HG03039 (cell line): ENCODE measurements around the gene KREMEN1.

ENCODE experiments used
- ATAC-seq: cut with Tn5 transposase; IDR thresholded peaks from one replicate; pipeline ENCODE4 v1.9.1; 2021; ENCODE audit warnings: mild to moderate bottlenecking, moderate library complexity; ENCODE audit not compliant: unreplicated experiment

The KREMEN1 gene

DNA sequence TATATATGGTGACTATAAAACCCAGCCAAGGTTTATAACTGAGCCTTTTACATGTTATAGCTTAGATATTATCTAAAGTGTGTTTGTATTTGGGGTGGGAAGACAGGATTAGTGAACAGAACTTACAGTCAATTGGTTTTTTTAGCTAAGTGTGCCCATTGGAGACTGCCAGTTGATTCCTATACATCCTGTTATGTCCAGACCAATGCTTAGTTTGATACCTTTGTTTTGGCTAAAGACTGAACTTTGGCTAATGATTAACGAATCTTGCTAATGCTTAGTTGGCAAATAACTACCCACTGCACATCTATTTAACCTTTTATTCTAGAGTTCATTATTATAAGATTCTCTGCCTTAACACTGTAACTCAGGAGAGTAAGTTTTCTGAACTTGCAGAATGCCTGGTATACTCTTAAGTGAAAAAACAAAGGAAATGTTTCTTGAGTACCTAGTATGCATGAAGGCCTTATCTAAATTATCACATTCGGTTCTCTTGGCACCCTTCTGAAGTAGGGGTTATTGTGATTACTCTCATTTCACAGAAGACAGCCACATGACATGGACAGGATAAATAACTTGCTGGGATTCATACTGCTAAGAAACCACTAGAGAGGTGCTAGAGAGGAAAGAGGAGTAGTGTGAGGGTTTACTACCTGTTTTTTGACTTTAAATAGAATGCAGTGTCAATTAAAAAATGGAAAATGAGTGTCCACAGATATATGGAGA, 54.0 kb downstream of the KREMEN1 start:
- ATAC-seq: no peak

- no peak for ATAC-seq
Measured at GRCh38 chr22:29128891-29129807, 56.3 kb downstream of the KREMEN1 start.

DNA sequence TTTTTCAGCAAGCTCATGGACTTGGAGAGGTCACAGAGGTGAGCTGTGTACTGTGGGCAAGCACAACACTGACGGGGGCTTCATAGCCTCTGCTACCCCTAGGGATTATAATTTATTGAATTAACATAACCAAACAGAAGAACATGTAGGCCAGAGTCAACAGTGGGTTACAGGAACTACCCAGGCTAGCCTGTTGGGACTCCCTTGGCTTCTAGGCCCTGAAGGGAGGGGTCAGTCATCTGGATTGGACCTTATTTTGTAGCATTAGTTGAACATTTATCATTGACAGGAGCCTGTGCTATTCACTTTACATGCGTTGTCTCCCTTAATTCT, 56.9 kb downstream of the KREMEN1 start:
- no peak for ATAC-seq

GRCh38 chr22:29130476-29130875, 57.6 kb downstream of the KREMEN1 start:
- ATAC-seq: no peak

- no peak for ATAC-seq
Measured at GRCh38 chr22:29133603-29134133, 60.8 kb downstream of the KREMEN1 start.

GRCh38 chr22:29134448-29134847, 61.6 kb downstream of the KREMEN1 start:
- ATAC-seq: no peak

DNA sequence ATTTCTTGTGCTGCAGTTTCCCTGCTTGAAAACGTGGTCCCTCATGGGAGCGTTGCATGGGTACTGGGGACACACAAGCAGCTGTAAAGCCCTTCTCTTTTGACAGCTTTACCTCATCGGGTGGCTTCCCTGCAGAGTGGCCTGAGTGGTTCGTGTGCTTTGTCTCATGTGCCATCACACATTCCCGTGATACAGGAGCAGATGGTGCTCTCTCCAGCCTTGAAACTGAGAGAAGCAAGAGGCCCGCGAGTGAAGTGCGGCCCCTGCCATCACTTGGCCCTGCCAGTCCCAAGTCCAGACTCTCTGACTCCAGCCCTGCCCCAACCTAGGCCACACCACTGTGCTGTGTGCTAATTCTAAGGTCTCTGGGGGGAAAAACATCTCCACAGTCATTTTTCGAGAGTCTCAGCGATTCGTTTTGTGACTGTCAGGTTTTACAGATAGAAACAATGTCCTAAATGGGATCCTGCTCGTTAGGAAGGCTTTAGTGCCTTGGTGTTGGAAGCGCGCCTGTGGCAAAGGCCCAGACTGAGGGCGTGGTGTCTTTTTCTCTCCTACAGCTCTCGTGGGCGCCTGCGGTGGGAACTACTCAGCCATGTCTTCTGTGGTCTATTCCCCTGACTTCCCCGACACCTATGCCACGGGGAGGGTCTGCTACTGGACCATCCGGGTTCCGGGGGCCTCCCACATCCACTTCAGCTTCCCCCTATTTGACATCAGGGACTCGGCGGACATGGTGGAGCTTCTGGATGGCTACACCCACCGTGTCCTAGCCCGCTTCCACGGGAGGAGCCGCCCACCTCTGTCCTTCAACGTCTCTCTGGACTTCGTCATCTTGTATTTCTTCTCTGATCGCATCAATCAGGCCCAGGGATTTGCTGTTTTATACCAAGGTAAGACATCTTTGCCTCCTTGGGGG, 64.2 kb downstream of the KREMEN1 start:
- no peak for ATAC-seq

DNA sequence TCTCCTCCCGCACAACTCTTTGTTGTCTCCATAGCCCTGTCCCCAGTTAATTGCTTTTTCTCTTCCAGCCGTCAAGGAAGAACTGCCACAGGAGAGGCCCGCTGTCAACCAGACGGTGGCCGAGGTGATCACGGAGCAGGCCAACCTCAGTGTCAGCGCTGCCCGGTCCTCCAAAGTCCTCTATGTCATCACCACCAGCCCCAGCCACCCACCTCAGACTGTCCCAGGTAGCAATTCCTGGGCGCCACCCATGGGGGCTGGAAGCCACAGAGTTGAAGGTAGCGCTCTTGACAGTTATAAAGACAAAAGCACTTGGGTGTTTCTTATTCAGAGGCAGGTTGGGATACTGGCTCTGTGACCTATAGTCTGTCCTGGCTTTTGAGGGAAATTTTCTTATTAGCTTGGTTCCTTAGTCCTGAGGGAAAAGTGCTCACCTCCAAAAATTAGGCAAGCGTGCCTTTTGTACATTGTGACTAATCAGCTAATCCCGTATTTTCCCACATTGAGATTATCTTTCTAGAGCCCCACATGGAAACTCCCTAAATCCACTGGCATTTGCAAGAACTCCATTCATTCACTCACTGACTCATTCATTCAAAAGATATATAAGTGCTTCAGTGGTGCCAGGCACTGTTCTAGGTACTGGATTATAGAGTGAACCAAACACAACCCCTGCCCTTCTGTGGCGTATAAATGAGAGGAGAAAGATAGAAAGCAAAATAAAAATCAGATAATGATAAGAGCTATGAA, 65.9 kb downstream of the KREMEN1 start:
- ATAC-seq: no peak

DNA sequence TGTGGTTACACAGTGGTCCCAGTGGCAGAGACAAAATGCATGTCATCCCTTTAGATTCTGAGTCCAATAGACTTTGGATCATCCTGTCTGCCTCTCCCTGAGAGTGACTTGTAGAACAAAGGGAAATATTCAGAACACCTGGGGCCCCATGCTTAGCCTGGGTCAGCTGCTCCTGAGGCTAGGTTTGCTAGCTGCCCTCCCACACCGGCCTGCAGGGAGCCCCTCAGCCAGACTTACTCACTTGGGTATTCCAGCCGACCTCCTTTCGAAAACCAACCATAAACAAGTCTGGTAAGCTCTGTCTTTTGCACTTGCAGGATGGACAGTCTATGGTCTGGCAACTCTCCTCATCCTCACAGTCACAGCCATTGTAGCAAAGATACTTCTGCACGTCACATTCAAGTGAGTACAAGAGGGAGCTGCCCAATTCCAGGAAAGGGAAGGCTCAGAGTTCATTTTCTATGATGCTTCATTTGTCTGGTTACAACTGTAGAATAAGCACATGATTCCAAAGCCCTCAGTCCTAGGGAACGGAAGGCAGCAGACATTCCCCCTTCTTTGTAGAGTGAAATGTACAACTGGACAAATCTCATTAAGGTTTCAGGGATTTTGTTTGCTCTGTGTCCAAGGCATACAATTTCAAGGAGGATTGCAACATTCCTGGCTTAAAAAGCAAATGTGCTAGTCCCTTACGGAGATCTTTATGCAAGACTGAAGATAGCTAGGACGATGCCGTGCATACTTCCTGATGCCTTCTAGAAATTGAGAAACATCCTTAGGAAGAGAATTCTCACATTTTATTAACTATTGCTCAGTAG, 67.3 kb downstream of the KREMEN1 start:
- ATAC-seq: no peak

GRCh38 chr22:29141078-29141688, 68.3 kb downstream of the KREMEN1 start:
- ATAC-seq: no peak

DNA sequence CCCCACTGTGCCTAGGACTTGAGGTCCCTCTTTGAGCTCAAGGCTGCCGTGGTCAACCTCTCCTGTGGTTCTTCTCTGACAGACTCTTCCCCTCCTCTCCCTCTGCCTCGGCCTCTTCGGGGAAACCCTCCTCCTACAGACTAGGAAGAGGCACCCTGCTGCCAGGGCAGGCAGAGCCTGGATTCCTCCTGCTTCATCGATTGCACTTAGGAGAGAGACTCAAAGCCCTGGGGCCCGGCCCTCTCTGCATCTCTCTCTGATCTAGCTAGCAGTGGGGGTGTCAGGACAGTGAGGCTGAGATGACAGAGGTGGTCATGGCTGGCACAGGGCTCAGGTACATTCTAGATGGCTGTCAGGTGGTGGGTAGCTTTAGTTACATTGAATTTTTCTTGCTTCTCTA, 69.3 kb downstream of the KREMEN1 start:
- ATAC-seq: no peak

- no peak for ATAC-seq
Measured at GRCh38 chr22:29143941-29144785, 71.3 kb downstream of the KREMEN1 start.

GRCh38 chr22:29144786-29145160, 71.9 kb downstream of the KREMEN1 start:
- ATAC-seq: no peak

DNA sequence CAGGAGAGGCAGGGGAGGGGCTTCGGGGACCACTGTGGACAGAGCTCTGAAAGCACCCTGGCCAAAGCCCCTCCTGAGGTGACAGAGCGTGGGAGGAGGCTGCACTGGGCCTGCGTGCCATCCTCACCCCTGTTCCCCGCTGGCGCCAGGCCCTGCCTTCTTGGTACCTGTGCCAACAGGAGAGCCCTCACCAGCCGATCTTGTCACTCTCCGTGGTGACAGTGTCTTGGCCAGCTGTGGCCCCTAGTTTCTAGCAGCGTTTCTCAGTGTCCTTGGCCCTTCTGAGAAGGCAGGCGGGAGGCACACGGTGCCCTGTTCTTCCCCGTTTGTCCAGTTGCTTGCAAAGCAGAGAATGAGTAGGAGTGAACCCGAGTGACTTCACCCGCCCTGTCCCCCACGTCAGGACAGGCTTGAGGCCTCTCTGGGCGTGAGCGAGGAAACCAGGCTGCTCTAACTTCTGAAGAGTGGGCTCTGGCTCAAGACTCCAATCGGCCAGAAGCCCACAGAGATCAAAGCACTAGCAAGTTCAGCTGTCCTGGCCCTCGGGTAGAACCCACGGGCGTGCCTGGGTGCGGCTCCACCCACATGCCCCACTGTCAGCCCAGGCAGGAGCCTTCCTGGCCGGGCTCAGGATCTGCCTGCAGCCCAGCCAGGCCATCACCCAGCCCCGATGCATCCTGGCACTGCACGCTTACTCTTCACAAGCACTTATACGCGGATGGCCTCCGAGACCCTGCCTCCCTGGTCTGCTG, 72.7 kb downstream of the KREMEN1 start:
- no peak for ATAC-seq

DNA sequence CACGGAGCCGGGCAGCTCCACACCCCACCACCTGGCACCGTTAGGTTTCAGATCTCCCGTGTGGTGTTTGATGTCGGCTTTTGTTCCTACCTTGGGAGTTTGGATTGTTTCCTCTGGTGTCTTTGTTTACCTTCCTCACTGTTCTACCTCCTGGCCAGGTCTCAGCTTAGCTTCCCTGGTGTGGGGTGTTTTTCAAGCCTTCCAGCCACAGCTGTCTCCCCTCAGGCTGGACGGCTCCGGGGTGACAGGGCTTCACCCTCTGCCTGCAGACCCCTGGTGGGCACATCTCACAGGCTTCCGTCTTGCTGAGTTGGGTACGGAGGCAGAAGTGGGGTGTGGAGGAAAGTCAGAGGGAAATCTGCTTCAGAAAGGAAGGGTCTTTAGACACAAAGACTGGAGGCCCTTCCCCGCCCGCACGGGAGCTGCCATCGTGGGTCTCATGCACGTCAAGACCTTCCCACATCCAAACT, 73.3 kb downstream of the KREMEN1 start:
- ATAC-seq: no peak

DNA sequence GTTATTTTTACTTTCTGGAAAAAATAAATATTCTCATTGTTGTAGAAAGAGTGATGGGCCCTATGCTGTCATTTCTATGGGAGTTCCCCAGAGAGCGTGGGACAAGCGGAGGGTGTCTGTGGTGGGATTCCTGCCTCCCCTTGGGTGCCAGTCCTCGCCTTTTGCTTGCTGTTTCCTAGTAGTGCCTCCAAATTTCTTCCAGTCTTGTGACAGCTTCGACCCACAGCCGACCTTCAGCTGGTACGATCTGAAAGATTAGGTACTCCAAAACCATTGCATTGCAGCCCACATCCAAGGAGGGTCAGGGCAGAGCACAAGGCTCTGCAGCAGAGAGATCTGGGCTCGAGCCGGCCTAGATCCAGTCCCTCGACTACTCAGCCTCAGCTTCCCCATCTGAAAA, 73.9 kb downstream of the KREMEN1 start:
- no peak for ATAC-seq

DNA sequence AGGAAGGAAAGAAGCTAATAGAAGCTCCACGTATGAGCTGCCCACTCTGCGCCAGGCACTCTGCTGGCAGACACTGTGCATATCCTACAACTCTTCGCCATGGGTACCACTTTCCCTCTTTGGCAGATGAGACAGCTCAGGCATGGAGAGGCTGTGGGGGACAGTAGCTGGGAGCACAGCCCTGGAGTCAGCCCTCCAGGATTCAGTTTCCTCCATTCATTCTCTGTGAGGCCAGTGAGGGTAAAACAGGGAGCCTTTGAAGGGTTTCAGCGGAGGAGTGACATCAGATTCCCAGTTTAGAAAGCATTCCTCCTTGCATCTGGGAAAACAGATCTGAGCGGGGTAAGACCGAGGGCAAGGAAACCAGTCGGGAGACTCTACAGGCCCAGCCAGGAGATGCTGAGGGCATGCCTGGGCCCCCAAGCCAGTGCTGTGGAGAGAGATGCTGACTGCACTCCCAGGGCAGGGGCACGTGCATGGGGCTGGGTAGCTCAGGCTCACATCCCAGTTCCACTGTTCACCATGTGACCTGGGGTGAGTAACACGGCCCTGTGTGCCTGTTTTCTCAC, 74.6 kb downstream of the KREMEN1 start:
- no peak for ATAC-seq
